Measurements from ENCODE around the gene LILRB3. TPM values are rescaled to one million over a fixed set of nuclear protein-coding genes. Genes with fewer than 3 reads are reported as not detected.

Gene LILRB3
- total RNA-seq, 2 donors from 2014 or later, result 0.44 to 4.1 TPM

DNA sequence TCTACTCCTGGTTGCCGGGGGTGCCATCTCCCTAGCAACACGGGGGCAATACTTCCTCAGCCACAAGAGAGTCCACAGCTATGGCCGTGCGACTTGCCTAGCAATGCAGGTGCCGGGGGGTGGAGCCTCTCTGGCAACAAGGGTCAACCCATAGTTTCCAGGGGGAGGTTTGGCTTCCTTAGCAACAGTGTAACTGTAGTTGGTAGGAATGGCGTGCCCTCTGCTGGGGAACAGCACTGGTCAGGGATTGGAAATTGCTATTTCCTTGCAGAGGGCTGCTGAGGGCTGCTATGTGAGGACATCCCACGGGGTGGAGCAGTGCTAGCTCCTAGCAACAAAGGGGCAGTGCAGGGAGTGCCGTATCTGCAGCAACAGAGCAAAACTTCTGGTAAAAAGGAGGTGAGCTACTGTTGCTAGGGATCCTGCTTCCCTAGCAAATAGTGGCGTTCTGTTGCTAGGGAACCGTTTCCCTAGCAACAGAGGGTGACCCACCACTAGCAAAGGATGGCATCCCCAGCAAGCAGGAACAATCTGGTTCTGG lies 42.8 kb downstream of the LILRB3 start:
- H3K4me1 ChIP-seq, result no peaks in the 10 kb centered on the region
- intact Hi-C loops (cut with DNase I), result no loop called here
- no peak overlapping the region for H3K27ac ChIP-seq
- H3K36me3 ChIP-seq, result no peaks in the 10 kb centered on the region
- no peak overlapping the region for H3K4me3 ChIP-seq
- no peaks in the 10 kb centered on the region for H3K27me3 ChIP-seq
- peak; percentile 41 for TF ChIP-seq CTCF (IDR thresholded peaks at IDR 0.05)
- H3K9me3 ChIP-seq, result no peaks in the 10 kb centered on the region
- H3K9ac ChIP-seq (ENCODE audit: low read depth in 2 of 2, low read length in 2 of 2), result no peak overlapping the region
- peak; percentile 75 for DNase-seq

DNA sequence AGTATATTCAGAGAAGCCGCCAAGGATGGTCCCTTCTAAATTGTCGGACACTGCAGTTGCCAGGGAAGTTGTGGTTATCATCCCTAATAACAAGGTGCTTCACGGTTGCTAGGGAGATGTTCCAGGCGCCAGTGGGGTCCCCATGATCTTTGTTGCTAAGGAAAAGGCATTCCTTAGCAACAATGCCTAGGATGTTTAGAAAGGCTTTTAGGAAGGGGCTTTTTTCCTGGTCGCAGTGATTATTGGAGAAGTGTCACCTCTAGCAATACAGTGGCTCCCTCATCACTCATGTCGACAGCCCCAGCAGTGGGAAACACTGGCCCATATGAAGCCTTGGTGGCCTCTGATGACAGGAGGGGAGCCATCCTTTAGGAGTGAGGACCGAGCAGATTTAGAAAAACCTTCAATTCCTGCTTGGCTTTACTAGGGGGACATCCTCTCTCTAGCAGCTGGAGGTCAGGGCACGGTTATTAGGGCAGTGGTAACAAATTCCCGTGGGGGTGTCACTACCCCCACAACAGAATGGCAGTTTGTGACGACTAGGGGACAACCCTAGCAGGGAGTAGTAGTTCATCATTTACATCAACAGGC lies 43.5 kb downstream of the LILRB3 start:
- no peak overlapping the region for H3K4me3 ChIP-seq
- no peak overlapping the region for H3K27ac ChIP-seq
- H3K27me3 ChIP-seq, result no peaks in the 10 kb centered on the region
- TF ChIP-seq CTCF (IDR thresholded peaks at IDR 0.05), result no peak
- DNase-seq, result no peak
- intact Hi-C loops (cut with DNase I), result no loop called here
- H3K9me3 ChIP-seq, result no peaks in the 10 kb centered on the region
- H3K4me1 ChIP-seq, result no peaks in the 10 kb centered on the region
- H3K36me3 ChIP-seq, result no peaks in the 10 kb centered on the region
- no peak overlapping the region for H3K9ac ChIP-seq (ENCODE audit: low read depth in 2 of 2, low read length in 2 of 2)

DNA sequence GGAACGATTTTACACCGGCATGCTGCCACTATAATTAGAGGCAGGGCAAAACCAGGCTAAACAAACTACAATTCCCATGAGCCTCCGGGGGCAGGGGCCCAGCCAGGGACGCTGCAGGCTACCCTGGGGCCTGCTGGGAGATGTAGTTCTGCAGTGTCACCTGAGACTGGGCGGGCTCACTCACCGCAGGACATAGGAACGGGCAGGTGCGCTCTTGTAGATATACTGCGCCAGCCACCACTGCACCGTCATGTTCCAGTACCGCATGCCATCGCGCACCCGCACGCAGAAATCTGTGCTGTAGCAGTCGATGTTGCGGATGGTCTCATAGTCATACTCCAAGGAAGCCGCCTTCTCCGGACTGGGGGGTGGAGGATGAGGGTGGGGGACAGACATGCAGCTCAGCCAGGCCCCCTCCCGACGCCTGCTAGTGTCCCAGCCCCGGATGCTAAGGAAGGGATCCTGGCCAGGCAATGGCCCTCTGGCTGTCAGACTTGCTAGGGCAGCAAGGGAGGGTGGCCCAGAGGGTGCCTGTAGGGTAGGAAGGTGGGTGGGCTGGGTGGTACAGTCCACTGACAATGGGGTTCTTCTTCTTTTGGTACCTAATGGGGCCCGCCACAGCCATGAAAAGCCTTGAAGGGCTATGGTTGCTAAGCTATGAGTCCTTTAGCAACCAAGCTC lies 44.1 kb downstream of the LILRB3 start:
- Histone ChIP-seq H3K9me3 (no peaks in the 10 kb centered on the region), H3K27ac (no peak overlapping the region), H3K27me3 (no peaks in the 10 kb centered on the region), H3K36me3 (no peaks in the 10 kb centered on the region), H3K4me3 (no peak overlapping the region), H3K4me1 (no peaks in the 10 kb centered on the region), H3K9ac (ENCODE audit: low read depth in 2 of 2, low read length in 2 of 2) (no peak overlapping the region)
- DNase-seq, result peak; percentile 47
- intact Hi-C loops (cut with DNase I), result no loop called here
- TF ChIP-seq CTCF (IDR thresholded peaks at IDR 0.05), result no peak

- Histone ChIP-seq H3K36me3 (no peaks in the 10 kb centered on the region), H3K27ac (no peak overlapping the region), H3K9me3 (no peaks in the 10 kb centered on the region), H3K4me1 (no peaks in the 10 kb centered on the region), H3K4me3 (no peak overlapping the region), H3K9ac (ENCODE audit: low read depth in 2 of 2, low read length in 2 of 2) (no peak overlapping the region), H3K27me3 (no peaks in the 10 kb centered on the region)
- DNase-seq, result no peak
- intact Hi-C loops (cut with DNase I), result no loop called here
- no peak for TF ChIP-seq CTCF (IDR thresholded peaks at IDR 0.05)
Observed at GRCh38 chr19:54173951-54174834, 48.6 kb downstream of the LILRB3 start.

DNA sequence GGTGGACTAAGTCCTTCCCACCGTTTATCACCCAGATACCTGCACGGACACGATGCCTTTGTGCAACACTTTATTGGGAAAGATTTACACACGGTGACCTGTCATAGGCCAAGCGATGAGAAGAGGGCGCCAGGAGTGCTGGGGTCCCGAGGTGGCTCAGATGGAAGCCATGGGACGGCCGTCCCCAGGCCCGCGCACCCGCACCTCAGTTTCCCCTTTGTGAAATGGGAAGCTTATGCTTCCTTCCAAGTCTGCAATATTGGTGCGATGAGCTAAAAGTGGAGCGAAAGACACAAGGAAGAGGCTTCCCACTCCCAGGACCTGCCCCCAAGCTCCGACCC lies 49.5 kb downstream of the LILRB3 start:
- TF ChIP-seq CTCF (IDR thresholded peaks at IDR 0.05), result no peak
- Histone ChIP-seq H3K4me1 (no peaks in the 10 kb centered on the region), H3K27ac (no peak overlapping the region), H3K36me3 (no peaks in the 10 kb centered on the region), H3K9ac (ENCODE audit: low read depth in 2 of 2, low read length in 2 of 2) (no peak overlapping the region), H3K4me3 (no peak overlapping the region), H3K27me3 (no peaks in the 10 kb centered on the region), H3K9me3 (no peaks in the 10 kb centered on the region)
- no peak for DNase-seq
- intact Hi-C loops (cut with DNase I), result no loop called here

All from colonic mucosa (tissue), 4 donors.